WERI-Rb-1 (cell line): ENCODE results near the gene FUZ.
"Not testable (repeated sequence)": the region's sequence is repeated elsewhere in the genome, so short reads cannot be mapped to it uniquely, and the experiment has no call there.

Experiments
- DNase-seq: peaks from one replicate; pipeline ENCODE4 v3.0.0-alpha.2; 2020
- H3K27ac ChIP-seq: fragments of 250-450 bp; sonication (Bioruptor Pico); 2 replicates; pipeline ENCODE4 v1.5.1; 2020; ENCODE audit warnings: mild to moderate bottlenecking, moderate library complexity
- H3K27me3 ChIP-seq: fragments of 250-450 bp; sonication (Bioruptor Pico); 2 replicates; pipeline ENCODE4 v1.5.1; 2021; ENCODE audit warnings: mild to moderate bottlenecking, low read depth, moderate library complexity; ENCODE audit not compliant: insufficient read depth, severe bottlenecking
- H3K36me3 ChIP-seq: fragments of 250-450 bp; sonication (Bioruptor Pico); 2 replicates; pipeline ENCODE4 v1.5.1; 2020; ENCODE audit warnings: mild to moderate bottlenecking, moderate library complexity
- H3K4me3 ChIP-seq: 2 replicates; pipeline ENCODE4 v1.5.1; 2011; ENCODE audit warnings: low read depth, mild to moderate bottlenecking, control low read depth, low read length
- H3K9me3 ChIP-seq: fragments of 250-450 bp; sonication (Bioruptor Pico); 2 replicates; pipeline ENCODE4 v1.5.1; 2021; ENCODE audit warnings: mild to moderate bottlenecking, moderate library complexity; ENCODE audit not compliant: severe bottlenecking
- TF ChIP-seq, protein P1 (sequence below): IDR thresholded peaks from 2 replicates; pipeline ENCODE4 v1.5.1; 2011; ENCODE audit warnings: low read depth, mild to moderate bottlenecking, control low read depth, inconsistent platforms, low read length

The FUZ gene

GRCh38 chr19:49820125-49820524, 7.0 kb upstream of the FUZ start:
- peak overlapping the region; percentile 99 for H3K27ac ChIP-seq
- TF ChIP-seq, protein P1, sequence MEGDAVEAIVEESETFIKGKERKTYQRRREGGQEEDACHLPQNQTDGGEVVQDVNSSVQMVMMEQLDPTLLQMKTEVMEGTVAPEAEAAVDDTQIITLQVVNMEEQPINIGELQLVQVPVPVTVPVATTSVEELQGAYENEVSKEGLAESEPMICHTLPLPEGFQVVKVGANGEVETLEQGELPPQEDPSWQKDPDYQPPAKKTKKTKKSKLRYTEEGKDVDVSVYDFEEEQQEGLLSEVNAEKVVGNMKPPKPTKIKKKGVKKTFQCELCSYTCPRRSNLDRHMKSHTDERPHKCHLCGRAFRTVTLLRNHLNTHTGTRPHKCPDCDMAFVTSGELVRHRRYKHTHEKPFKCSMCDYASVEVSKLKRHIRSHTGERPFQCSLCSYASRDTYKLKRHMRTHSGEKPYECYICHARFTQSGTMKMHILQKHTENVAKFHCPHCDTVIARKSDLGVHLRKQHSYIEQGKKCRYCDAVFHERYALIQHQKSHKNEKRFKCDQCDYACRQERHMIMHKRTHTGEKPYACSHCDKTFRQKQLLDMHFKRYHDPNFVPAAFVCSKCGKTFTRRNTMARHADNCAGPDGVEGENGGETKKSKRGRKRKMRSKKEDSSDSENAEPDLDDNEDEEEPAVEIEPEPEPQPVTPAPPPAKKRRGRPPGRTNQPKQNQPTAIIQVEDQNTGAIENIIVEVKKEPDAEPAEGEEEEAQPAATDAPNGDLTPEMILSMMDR = no peak
- peaks cover 34% of the 10 kb centered on the region for H3K36me3 ChIP-seq
- no peaks in the 10 kb centered on the region for H3K27me3 ChIP-seq
- no peaks in the 10 kb centered on the region for H3K9me3 ChIP-seq
- DNase-seq = peak; percentile 29
- H3K4me3 ChIP-seq = peak overlapping the region; percentile 3; the same call in 1 of the 2 replicates

DNA sequence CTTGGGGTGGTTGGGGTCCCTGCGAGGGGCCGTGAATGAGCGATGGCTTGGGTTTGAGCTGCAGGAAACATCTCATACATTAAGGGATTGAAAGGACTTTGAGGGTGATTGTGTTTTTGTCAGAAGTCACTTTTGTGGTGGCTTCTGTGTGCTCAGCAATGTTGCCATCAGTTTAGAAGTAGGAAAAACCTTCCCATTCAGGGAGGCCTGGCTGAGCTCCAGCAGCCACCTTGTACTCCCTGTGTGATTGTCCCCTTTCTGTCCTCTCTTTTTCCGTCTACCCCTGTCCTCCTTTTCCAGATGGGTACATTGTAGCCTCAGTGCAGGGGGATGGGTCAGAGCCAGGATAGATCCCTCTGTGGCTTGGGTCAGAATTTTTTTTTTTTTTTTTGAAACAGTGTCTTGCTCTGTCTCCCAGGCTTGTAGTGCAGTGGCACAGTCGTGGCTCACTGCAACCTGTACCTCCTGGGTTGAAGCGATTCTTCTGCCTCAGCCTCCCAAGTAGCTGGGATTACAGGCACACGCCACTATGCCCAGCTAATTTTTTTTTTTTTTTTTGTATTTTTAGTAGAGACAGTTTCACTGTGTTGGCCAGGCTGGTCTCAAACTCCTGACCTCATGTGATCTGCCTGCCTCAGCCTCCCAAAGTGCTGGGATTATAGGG, 6.5 kb upstream of the FUZ start:
- H3K36me3 ChIP-seq = peaks cover 29% of the 10 kb centered on the region
- H3K4me3 ChIP-seq = peak overlapping the region; percentile 88
- DNase-seq, H3K27me3 ChIP-seq, H3K9me3 ChIP-seq: not testable (repeated sequence)
- H3K27ac ChIP-seq = peak overlapping the region; percentile 99

DNA sequence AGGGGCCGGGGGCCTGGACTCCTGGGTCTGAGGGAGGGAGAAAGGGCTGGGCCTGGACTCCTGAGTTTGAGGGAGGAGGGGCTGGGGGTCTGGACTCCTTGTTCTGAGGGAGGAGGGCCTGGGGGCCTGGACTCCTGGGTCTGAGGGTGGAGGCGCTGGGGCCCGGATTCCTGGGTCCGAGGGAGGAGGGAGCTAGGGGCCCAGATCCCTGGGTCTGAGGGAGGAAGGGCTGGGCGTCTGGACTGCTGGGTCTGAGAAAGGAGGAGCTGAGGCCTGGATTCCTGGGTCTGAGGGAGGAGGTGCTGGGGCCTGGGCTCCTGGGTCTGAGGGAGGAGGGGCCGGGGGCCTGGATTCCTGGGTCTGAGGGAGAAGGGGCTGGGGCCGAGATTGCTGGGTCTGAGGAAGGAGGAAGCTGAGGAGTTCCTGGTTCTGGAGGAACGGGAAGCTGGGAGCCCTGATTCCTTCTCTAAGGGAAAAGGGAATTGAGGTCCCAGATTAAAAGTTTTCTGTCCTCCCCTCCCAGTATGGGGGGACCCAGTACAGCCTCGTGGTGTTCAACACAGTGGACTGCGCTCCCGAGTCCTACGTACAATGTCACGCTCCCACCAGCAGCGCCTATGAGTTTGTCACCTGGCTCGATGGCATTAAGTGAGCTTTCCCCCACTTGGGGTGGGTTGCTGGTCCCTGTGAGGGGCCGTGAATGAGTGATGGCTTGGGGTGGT, 5.7 kb upstream of the FUZ start:
- peak overlapping the region; percentile 88 for H3K4me3 ChIP-seq
- TF ChIP-seq, protein P1 = no peak
- no peaks in the 10 kb centered on the region for H3K27me3 ChIP-seq
- no peaks in the 10 kb centered on the region for H3K9me3 ChIP-seq
- no peak for DNase-seq
- H3K27ac ChIP-seq = peak overlapping the region; percentile 99
- H3K36me3 ChIP-seq = peaks cover 24% of the 10 kb centered on the region

- TF ChIP-seq, protein P1 = 0 out of 2 replicates have a peak, but pooled peaks have one; percentile 10
- H3K4me3 ChIP-seq = peak within 1 kb of the TSS; percentile 88
- peaks cover 17% of the 10 kb centered on the region for H3K36me3 ChIP-seq
- peak; percentile 85 for DNase-seq
- H3K27ac ChIP-seq = peak within 1 kb of the TSS; percentile 99
- no peaks in the 10 kb centered on the region for H3K9me3 ChIP-seq
- no peaks in the 10 kb centered on the region for H3K27me3 ChIP-seq
Observed at GRCh38 chr19:49817964-49818648, 5.0 kb upstream of the FUZ start, which contains the start of gene MED25. TSS of gene MED25 (plus strand) at chr19:49818289. CDS start at chr19:49818342, 53 bp downstream.

DNA sequence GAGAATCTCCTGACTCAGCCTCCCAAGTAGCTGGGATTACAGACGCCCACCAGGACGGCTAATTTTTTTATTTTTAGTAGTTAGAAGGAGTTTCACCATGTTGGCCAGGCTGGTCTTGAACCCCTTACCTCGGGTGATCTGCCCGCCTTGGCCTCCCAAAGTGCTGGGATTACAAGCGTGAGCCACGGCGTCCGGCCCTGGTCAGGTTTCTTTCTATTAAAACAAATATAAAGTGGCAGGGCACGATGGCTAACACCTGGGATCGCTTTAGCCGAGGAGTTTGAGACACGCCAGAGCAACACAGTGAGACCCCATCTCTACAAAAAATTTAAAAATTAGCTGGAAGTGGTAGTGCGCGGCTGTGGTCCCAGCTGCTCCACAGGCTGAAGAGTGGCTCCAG, 3.5 kb upstream of the FUZ start:
- Histone ChIP-seq H3K4me3 (no peak overlapping the region), H3K27ac (peak overlapping the region; percentile 99)

More for the DNA sequence above, 3.5 kb upstream of the FUZ start:
- TF ChIP-seq, protein P1 = no peak
- Histone ChIP-seq H3K27me3 (no peaks in the 10 kb centered on the region), H3K9me3 (no peaks in the 10 kb centered on the region), H3K36me3 (peaks cover 12% of the 10 kb centered on the region)
- no peak for DNase-seq
